Measurements from ENCODE around the gene PRUNE2.

The PRUNE2 gene

GRCh38 chr9:76699971-76700370 lies 205.9 kb downstream of the PRUNE2 start:
- TF ChIP-seq, protein P1, sequence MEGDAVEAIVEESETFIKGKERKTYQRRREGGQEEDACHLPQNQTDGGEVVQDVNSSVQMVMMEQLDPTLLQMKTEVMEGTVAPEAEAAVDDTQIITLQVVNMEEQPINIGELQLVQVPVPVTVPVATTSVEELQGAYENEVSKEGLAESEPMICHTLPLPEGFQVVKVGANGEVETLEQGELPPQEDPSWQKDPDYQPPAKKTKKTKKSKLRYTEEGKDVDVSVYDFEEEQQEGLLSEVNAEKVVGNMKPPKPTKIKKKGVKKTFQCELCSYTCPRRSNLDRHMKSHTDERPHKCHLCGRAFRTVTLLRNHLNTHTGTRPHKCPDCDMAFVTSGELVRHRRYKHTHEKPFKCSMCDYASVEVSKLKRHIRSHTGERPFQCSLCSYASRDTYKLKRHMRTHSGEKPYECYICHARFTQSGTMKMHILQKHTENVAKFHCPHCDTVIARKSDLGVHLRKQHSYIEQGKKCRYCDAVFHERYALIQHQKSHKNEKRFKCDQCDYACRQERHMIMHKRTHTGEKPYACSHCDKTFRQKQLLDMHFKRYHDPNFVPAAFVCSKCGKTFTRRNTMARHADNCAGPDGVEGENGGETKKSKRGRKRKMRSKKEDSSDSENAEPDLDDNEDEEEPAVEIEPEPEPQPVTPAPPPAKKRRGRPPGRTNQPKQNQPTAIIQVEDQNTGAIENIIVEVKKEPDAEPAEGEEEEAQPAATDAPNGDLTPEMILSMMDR (IDR thresholded peaks at IDR 0.05; ENCODE audit: low read depth, low read length): no peak
- H3K4me3 ChIP-seq (ENCODE audit: low read depth, low read length): no peak overlapping the region

- TF ChIP-seq, protein P1 (IDR thresholded peaks at IDR 0.05; ENCODE audit: low read depth, low read length): no peak
- H3K4me3 ChIP-seq (ENCODE audit: low read depth, low read length): no peak overlapping the region
Observed at GRCh38 chr9:76697554-76697953, 208.4 kb downstream of the PRUNE2 start.

- TF ChIP-seq, protein P1 (IDR thresholded peaks at IDR 0.05; ENCODE audit: low read depth, low read length): no peak
- H3K4me3 ChIP-seq (ENCODE audit: low read depth, low read length): no peak overlapping the region
Observed at GRCh38 chr9:76697081-76697480, 208.8 kb downstream of the PRUNE2 start.

GRCh38 chr9:76693912-76694311 lies 212.0 kb downstream of the PRUNE2 start:
- no peak overlapping the region for H3K4me3 ChIP-seq (ENCODE audit: low read depth, low read length)
- TF ChIP-seq, protein P1 (IDR thresholded peaks at IDR 0.05; ENCODE audit: low read depth, low read length): no peak

DNA sequence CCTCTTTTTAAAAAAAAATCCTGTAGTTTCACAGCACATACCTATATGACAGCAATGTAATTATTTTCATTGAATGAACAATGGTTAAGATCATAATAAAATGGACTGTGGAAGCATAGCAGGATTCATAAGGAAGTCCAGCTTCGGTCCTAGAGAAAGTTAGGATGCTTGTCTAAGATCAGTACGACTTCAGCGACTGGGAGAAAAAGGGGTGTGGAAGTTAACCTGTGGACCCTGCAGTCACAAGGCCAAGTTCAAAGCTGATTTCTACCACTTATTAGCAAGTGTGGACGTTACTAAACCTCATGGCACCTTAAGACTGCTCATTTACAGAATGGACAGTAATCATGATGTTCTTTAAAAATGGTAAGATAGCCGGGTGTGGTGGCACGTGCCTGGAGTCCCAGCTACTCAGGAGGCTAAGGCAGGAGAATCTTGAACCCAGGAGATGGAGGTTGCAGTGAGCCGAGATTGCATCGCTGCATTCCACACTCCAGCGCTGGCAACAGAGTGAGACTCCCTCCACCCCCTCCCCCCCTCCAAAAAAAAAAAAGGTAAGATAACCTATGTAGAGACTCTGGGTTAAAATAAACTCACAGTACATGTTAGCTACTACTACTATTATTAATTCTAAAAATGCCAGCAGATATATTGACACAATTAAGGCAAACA lies 213.3 kb downstream of the PRUNE2 start:
- H3K4me3 ChIP-seq (ENCODE audit: low read depth, low read length): no peak overlapping the region
- TF ChIP-seq, protein P1 (IDR thresholded peaks at IDR 0.05; ENCODE audit: low read depth, low read length): no peak

DNA sequence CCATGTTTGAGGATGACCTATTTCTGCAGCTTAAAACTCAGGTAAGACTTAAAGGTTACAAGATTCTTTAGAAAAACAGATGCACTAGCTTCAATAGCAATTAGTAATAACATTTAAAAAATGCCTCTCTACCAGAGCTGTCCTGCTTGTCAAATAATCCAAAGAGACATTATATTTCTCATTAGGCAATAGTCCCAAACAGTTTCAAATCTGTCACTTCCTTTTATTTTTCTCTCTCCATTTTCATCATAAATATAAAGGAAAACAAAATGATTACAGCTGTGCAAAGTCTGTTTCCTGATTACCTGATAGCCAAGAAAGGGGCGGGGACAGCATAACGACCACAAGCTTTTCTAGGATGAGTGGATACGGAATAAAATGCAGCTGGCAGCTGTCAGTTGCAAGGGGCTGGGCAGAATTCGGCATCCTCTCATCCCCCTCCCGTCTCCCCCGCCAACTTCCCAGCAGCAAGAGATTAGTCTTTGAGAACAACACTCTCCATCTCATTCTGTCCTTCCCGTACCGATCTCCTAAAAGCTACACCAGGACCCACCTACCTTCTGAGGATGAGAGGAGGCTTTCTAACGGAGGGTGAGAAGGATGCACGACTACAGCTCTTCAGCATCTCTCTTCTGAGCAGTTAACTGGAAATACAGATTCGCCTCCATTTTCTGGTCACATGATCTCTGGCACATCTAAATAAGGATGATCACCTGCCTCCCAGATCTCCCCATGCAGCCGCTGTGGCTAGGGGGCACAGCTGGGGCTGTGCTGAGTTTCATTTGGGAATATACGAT lies 214.2 kb downstream of the PRUNE2 start:
- TF ChIP-seq, protein P1 (IDR thresholded peaks at IDR 0.05; ENCODE audit: low read depth, low read length): no peak
- no peak overlapping the region for H3K4me3 ChIP-seq (ENCODE audit: low read depth, low read length)

- no peak overlapping the region for H3K4me3 ChIP-seq (ENCODE audit: low read depth, low read length)
- TF ChIP-seq, protein P1 (IDR thresholded peaks at IDR 0.05; ENCODE audit: low read depth, low read length): no peak
Observed at GRCh38 chr9:76690973-76691370, 214.9 kb downstream of the PRUNE2 start.

All from WI38 (cell line).